Measurements from ENCODE around the gene PDZD8. TPM values are rescaled to one million over a fixed set of nuclear protein-coding genes. Genes with fewer than 3 reads are reported as not detected.

The PDZD8 gene
- total and polyA plus RNA-seq, 8 donors: 4.6 to 55.9 (median 39.9) TPM

DNA sequence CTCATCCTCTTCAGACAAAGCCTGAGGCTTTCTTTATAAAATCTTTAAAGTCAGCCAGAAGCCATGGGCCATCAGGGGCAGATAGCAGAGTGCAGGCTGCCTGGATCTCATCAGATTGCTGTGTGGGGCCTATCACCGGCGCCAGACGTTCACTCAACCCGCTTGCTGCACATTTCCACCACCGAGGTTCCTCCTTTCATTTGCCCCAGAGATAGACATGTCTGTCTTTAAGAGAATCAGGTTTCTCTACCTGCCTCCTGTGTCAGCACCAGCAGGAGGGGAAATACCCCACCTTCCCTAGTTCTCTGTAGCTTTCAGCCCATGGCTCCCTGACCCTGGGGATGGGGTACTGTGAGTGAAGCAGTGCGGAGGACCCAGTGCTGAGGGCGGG is 112.3 kb downstream of the PDZD8 start:
- H3K4me1 ChIP-seq: peaks cover 7 to 12% (median 12%) of the 10 kb centered on the region in 3 donors
- TF ChIP-seq, protein P1, sequence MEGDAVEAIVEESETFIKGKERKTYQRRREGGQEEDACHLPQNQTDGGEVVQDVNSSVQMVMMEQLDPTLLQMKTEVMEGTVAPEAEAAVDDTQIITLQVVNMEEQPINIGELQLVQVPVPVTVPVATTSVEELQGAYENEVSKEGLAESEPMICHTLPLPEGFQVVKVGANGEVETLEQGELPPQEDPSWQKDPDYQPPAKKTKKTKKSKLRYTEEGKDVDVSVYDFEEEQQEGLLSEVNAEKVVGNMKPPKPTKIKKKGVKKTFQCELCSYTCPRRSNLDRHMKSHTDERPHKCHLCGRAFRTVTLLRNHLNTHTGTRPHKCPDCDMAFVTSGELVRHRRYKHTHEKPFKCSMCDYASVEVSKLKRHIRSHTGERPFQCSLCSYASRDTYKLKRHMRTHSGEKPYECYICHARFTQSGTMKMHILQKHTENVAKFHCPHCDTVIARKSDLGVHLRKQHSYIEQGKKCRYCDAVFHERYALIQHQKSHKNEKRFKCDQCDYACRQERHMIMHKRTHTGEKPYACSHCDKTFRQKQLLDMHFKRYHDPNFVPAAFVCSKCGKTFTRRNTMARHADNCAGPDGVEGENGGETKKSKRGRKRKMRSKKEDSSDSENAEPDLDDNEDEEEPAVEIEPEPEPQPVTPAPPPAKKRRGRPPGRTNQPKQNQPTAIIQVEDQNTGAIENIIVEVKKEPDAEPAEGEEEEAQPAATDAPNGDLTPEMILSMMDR (IDR thresholded peaks at IDR 0.05): no peak
- H3K4me3 ChIP-seq: no peak overlapping the region
- intact Hi-C loops (cut with DNase I): no loop called here
- H3K27ac ChIP-seq: no peak overlapping the region
- no peak for DNase-seq
- no peaks in the 10 kb centered on the region for H3K27me3 ChIP-seq
- WGBS, 2 donors: 90 to 97% methylated on average over 7 of the region's 7 CpGs
- no peaks in the 10 kb centered on the region for H3K36me3 ChIP-seq
- FAIRE-seq: no peak
- no peak for ATAC-seq
- H3K9me3 ChIP-seq: no peaks in the 10 kb centered on the region

DNA sequence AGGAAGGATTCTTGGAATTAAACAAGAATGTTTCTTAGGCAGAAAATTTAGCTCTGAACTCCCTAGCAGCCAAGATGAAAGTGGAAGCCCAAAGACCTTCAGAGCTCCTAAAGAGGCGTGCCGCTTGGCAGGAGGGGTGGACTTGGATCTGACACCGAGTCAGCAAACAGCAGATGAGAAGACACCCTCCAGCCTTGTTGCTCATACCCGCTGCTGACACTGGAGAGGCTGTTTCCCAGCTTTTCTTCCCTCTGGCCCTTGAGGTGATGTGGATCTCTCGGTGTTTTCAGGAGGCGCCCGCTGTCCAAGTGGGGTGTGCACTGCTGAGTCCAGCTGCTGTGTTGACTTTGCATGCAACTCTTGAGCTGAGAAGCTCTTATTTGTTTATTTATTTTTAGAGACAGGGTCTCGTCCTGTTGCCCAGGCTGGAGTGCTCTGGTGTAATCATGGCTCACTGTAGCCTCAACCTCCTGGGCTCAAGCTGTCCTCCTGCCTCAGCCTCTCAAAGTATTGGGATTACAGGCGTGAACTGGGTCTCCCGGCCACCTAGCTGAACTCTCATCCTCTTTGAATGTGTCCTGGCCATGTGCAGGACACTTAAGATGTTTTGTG is 112.8 kb downstream of the PDZD8 start:
- TF ChIP-seq, protein P1 (IDR thresholded peaks at IDR 0.05): no peak
- Histone ChIP-seq H3K4me1 (peaks cover 7 to 12% (median 12%) of the 10 kb centered on the region in 3 donors), H3K27ac (no peak overlapping the region), H3K9me3 (no peaks in the 10 kb centered on the region), H3K27me3 (no peaks in the 10 kb centered on the region), H3K4me3 (no peak overlapping the region), H3K36me3 (no peaks in the 10 kb centered on the region)
- FAIRE-seq (no peak), ATAC-seq (no peak), DNase-seq (no peak)
- intact Hi-C loops (cut with DNase I): no loop called here
- 88 to 89% methylated on average over 10 of the region's 10 CpGs for WGBS, 2 donors

DNA sequence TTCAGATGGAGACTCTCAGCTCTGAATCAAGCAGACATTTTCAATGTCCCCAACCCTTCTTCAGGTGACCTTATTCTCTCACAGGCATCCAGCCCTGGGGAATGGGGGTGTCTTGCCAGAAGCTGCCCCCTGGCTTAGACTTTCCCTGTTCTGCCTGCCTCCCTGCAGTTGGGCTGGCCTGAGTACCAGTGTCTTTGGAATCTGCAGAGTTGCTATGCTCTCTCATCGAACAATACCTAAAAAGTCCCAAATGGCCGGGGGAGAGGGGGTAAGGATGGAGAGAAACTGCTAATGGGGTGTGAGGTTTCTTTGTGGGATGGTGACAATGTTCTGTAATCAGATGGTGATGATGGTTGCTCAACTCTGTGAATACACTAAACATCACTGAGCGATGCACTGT is 113.7 kb downstream of the PDZD8 start:
- no peaks in the 10 kb centered on the region for H3K27me3 ChIP-seq
- no peak overlapping the region for H3K4me3 ChIP-seq
- intact Hi-C loops (cut with DNase I): no loop called here
- 89 to 95% methylated on average over 3 of the region's 3 CpGs for WGBS, 2 donors
- H3K36me3 ChIP-seq: no peaks in the 10 kb centered on the region
- no peak overlapping the region for H3K27ac ChIP-seq
- H3K9me3 ChIP-seq: no peaks in the 10 kb centered on the region
- no peak for DNase-seq
- FAIRE-seq: no peak
- no peak for ATAC-seq
- H3K4me1 ChIP-seq: peaks cover 7 to 12% (median 12%) of the 10 kb centered on the region in 3 donors
- TF ChIP-seq, protein P1 (IDR thresholded peaks at IDR 0.05): no peak

DNA sequence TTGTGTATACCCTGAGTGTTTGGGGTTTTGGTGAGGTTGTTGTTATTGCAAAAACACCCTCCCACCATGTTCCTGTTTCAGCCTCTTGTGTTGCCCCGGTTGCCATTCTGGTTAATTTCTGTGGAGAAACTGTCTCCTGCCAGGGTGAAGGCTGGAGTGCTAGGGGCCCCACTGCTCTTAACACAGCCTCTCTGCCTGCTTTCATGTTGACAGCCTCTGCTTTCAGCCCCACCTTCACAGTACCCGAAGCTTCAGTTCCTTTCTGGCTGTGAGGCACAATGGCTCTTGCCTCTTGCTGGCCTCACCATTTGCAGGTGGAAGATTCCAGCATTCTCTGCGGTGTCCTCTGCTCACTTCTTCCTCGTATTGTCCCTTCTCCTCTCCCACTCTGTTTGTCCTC is 115.2 kb downstream of the PDZD8 start:
- Histone ChIP-seq H3K36me3 (no peaks in the 10 kb centered on the region), H3K27ac (no peak overlapping the region), H3K27me3 (no peaks in the 10 kb centered on the region), H3K9me3 (no peaks in the 10 kb centered on the region), H3K4me3 (no peak overlapping the region), H3K4me1 (peaks cover 4 to 8% (median 6%) of the 10 kb centered on the region in 3 donors)
- ATAC-seq (no peak), FAIRE-seq (no peak), DNase-seq (no peak)
- TF ChIP-seq, protein P1 (IDR thresholded peaks at IDR 0.05): no peak
- 73% methylated on average over 4 of the region's 4 CpGs for WGBS, 2 donors
- intact Hi-C loops (cut with DNase I): no loop called here

DNA sequence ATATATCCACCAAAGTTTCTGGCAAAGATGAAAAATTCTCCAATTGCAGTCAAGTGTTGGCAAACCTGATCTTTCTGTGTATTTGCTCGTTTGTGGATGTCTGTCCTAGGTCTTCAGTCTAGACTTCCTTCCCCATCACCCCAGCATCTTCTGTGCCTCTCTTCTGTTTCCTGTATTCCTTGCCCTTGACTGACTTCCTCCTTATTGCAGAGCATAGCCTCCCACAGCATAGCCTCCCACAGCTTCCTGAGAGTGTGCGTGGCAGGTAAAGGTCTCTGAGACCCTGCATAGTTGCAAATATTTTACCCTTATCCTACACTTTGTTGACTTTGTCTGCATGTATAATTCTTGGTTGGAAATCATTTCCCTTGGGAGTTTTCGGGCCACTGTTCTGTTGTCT is 116.0 kb downstream of the PDZD8 start:
- TF ChIP-seq, protein P1 (IDR thresholded peaks at IDR 0.05): no peak
- H3K27ac ChIP-seq: no peak overlapping the region
- H3K4me3 ChIP-seq: no peak overlapping the region
- H3K4me1 ChIP-seq: peaks cover 0 to 4% (median 0%) of the 10 kb centered on the region in 3 donors
- no peaks in the 10 kb centered on the region for H3K36me3 ChIP-seq
- intact Hi-C loops (cut with DNase I): no loop called here
- H3K9me3 ChIP-seq: no peaks in the 10 kb centered on the region
- ATAC-seq: no peak
- no peak for DNase-seq
- no peaks in the 10 kb centered on the region for H3K27me3 ChIP-seq
- FAIRE-seq: no peak
- 64 to 75% methylated on average over 3 of the region's 3 CpGs for WGBS, 2 donors

Measured in pancreas (tissue), 10 donors.